NCI-H748 (cell line): ENCODE measurements around the gene DIP2C.
"Not testable (repeated sequence)": the region's sequence is repeated elsewhere in the genome, so short reads cannot be mapped to it uniquely, and the experiment has no call there.

Source experiments
- DNase-seq: peaks from one replicate; lab custom pipeline; 2025; ENCODE audit not compliant: unreplicated experiment; lab: John Stamatoyannopoulos, UW

The DIP2C gene

DNA sequence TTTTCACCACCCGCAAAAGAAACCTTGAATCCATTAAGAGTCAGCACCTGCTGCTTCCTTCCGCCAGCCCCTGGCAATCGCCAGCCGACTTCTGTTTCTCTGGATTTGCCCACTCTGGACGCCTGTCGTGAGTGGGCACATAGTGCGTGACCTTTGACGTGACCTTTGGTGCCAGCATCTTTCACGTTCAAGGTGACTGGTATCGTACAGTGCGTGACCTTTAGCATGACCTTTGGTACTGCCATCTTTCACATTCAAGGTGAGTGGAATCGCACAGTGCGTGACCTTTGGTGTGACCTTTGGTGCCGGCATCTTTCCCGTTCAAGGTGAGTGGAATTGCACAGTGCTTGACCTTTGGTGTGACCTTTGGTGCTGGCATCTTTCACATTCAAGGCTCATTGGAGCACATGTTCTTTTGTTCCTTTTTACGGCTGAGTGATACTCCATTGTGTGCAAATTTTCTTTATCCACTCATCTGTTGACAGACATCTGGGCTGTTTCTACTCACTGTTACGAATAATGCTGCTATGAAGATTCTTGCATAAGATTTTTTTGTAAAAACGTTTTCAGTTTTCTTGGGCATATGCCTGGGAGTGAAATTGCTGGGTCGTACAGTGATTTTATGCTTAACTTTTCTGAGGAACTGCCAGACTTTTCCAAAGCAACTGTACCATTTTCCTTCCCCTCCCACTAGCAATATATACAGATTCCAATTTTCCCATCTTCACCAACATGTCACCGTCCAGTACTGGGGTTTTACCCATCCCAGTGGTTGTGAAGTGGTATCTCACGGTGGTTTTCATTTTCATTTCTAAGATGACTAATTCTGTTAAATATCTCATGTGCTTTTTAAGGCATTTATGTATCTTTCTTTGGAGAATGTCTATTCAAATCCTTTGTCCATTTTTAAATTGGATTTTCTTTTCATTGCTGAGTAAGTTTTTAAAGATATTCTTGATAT lies 145.3 kb downstream of the DIP2C start:
- DNase-seq: no peak

DNA sequence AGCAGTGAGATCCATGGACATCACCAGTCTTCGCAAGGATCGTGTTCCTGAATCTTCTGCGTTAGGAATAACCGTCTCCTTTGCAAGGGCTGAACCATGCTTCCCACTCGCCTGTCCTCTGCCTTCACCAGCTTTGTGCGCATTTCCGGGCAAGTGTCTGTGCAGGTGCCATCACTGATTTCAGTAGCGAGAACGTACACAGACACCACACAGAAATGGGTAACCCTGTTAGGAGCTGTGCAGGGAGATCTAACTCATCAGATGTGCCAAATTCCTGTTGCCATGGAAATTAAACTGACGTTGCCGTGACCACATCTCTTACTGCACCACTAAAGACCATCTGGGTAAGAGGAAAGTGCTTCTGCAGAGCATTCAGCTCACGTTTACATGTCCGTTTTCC lies 146.3 kb downstream of the DIP2C start:
- DNase-seq: peak; percentile 31

- peak; percentile 68 for DNase-seq
These were observed 147.6 kb downstream of the DIP2C start for GRCh38 chr10:541750-542371.

GRCh38 chr10:541041-541440 lies 148.4 kb downstream of the DIP2C start:
- no peak for DNase-seq

- no peak for DNase-seq
These were observed 150.6 kb downstream of the DIP2C start for GRCh38 chr10:538895-539294.

DNA sequence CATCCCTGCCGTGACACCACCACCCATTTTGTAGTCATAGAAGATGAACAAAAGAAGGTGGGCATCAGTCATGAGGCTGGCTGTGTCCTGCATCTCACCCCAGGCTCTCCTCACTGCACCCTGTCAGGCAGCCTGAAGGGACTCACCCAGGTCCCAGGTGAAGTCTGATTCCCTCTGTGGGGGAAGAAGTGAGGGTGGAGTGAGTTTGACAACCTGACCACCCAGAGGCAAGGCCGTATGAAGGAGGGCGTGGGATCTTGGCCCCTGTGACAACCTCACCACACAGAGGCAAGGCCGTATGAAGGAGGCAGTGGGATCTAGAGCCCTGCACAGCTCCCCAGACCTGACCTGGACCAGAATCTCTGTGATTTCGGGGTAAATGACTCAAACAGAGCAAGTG lies 152.5 kb downstream of the DIP2C start:
- no peak for DNase-seq

DNA sequence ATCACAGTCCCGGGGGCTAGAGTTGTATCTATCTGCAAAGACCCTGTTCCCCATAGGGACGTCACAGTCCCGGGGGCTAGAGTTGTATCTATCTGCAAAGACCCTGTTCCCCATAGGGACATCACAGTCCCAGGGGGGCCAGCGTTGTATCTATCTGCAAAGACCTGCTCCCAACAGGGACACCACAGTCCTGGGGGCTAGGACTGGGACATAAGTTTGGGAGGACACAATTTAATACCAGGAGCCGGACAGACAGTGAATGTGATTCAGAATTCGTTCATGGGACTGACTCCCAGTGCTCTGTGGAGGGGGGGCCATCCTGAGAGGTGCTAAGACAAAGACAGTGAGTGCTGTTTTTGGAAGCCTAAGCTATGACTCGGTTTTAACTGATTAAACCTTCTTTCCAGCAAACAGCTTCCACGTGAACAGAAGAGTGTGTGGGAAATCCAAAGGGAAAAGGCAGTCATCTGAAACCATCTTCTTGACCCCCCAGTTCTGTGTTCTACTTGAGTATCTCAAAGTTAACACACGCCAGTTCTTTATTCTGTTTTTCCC lies 153.0 kb downstream of the DIP2C start:
- no peak for DNase-seq

DNA sequence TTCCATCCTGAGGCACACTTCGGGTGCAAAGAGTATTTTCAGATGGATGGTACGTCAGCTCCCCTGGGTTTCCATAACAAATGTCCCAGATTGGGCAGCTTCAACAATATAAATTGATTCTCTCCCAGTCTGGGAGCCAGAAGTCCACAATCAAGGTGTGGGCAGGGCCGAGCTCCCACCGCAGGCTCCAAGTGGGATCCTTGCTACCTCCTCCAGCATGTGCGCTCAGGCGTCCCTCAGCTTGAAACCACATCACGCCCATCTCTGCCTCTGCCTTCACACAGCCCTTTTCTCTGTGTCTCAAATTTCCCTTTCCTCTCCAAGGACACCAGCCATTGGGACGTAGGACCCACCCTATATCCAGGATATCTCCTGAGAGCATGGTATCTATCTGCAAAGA lies 153.5 kb downstream of the DIP2C start:
- no peak for DNase-seq

- no peak for DNase-seq
These were observed 154.4 kb downstream of the DIP2C start for GRCh38 chr10:535051-535450.

GRCh38 chr10:534047-534566 lies 155.4 kb downstream of the DIP2C start:
- DNase-seq: no peak

- DNase-seq: no peak
These were observed 155.9 kb downstream of the DIP2C start for GRCh38 chr10:533611-534010.

DNA sequence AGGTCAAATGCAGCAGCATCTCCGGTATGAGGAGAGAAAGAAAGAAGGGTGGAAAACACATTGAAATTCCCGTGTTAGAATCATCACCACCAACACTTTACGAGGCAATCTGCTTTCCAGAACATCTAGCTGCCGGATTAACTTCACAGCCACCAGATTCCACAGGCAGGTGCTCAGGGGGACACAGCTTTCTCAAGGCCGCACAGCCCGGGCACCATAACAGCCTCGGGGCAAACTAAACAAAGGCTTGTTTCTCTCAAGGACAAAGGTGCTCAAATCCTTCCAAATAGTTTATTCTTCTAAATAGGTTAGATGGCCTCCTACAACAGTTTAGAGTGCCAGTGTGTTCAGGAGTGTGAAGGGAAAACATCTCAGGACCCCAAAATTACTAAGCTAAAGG lies 156.3 kb downstream of the DIP2C start:
- no peak for DNase-seq

- not testable (repeated sequence) for DNase-seq
These were observed 157.1 kb downstream of the DIP2C start for GRCh38 chr10:532331-532730.

- no peak for DNase-seq
These were observed 157.9 kb downstream of the DIP2C start for GRCh38 chr10:531541-531940.

GRCh38 chr10:530717-531116 lies 158.8 kb downstream of the DIP2C start:
- no peak for DNase-seq

GRCh38 chr10:529468-530230 lies 159.8 kb downstream of the DIP2C start:
- no peak for DNase-seq

GRCh38 chr10:528173-529165 lies 161.0 kb downstream of the DIP2C start:
- DNase-seq: no peak

- DNase-seq: no peak
These were observed 162.1 kb downstream of the DIP2C start for GRCh38 chr10:527416-527815.

DNA sequence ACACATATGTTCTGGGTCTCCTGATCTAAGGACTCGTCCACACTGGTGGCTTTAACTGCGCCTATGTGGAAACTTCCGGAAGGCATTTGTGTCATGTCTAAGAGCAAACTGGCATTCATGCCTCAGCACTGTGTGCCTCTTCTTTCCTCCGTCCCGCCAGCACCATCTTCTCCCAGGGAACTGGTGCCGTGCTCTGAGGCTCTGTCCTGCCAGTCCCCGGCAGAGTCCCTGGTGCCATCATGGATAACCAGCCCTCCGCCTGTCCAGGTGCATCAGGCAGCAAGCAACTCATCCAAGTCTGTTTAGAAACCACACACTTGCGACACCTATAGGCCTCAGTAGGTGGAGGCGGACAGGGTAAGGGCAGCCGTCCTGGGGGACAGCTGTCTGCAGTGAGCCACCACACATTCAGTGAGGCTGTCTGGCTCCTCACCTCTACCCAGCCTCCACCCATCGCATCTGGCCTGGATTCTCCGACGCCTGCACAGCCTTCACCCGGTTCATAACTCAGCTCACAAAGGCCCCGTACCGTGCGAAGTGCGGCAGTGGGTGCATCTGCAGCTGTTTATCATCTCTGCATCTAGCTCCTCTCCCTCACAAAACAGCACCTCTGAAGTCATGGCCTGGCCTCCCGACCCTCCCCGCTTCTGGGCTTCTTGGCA lies 162.7 kb downstream of the DIP2C start:
- DNase-seq: no peak
